ENCODE data around the gene NSA2. TPM values are rescaled to one million over a fixed set of nuclear protein-coding genes. Genes with fewer than 3 reads are reported as not detected.

The NSA2 gene
- total and polyA plus RNA-seq, 2 of the 13 experiments (the other 11 are each of a cell fraction or from before 2014, with no cell fraction given): 33.0 to 101 TPM

DNA sequence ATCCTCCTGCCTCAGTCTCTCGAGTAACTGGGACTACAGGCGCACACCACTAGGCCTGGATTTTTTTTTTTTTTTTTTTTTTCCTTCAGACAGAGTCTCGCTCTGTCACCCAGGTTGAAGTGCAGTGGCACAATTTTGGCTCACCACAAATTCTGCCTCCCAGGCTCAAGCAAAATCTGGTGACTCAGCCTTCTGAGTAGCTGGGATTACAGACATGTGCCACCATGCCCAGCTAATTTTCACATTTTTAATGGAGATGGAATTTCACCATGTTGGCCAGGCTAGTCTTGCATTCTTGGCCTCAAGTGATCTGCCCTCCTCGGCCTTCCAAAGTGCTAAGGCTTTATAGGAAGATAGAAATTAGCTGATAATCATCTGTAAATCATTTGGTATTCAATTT lies 43.9 kb downstream of the NSA2 start:
- H3K79me2 ChIP-seq (ENCODE audit: insufficient read depth, low read length): peaks cover 15% of the 10 kb centered on the region
- DNase-seq (ENCODE audit: low spot score) (no peak), FAIRE-seq (no peak), ATAC-seq (no peak)
- no peaks in the 10 kb centered on the region for H3K9me3 ChIP-seq (ENCODE audit: low read length)
- intact Hi-C loops (cut with micrococcal nuclease; ENCODE audit: unreplicated experiment) (no loop called here), in situ Hi-C loops (cut with HindIII; ENCODE audit: extremely low pct_ligation_motif_present, low pct_unique_long_range_greater_than_20kb) (no loop called here)
- peaks cover 2 to 46% of the 10 kb centered on the region in 2 experiments for H3K36me3 ChIP-seq (replicated peaks in 1 of 2; ENCODE audit: control insufficient read depth in 1 of 2, insufficient read depth in 2 of 2, low read length in 2 of 2)
- BruUV-seq (replicated peaks): no TSS peak
- no peak overlapping the region for H3K4me2 ChIP-seq (ENCODE audit: low read depth, low read length)
- H4K20me1 ChIP-seq (ENCODE audit: insufficient read depth, low read length): no peaks in the 10 kb centered on the region
- H2AFZ ChIP-seq (ENCODE audit: low read length): no peak overlapping the region
- H3K27ac ChIP-seq (ENCODE audit: extremely low read length, insufficient read depth, low read length): no peak overlapping the region
- H3K27me3 ChIP-seq (ENCODE audit: control insufficient read depth in 1 of 2, insufficient read depth in 2 of 2, low read length in 2 of 2): no peaks in the 10 kb centered on the region
- POLR2A ChIA-PET: no interaction called here
- TF ChIP-seq ESRRA (CRISPR knock-in tag; IDR thresholded peaks at IDR 0.05; ENCODE audit: low read depth) (no peak), ZNF431 (CRISPR knock-in tag; IDR thresholded peaks at IDR 0.05; ENCODE audit: borderline replicate concordance, low read depth) (no peak), MTA1 (CRISPR knock-in tag; IDR thresholded peaks at IDR 0.05; ENCODE audit: borderline replicate concordance) (no peak), ZNF674 (CRISPR knock-in tag; IDR thresholded peaks at IDR 0.05; ENCODE audit: low read depth) (no peak)
- TF ChIP-seq, protein P1, sequence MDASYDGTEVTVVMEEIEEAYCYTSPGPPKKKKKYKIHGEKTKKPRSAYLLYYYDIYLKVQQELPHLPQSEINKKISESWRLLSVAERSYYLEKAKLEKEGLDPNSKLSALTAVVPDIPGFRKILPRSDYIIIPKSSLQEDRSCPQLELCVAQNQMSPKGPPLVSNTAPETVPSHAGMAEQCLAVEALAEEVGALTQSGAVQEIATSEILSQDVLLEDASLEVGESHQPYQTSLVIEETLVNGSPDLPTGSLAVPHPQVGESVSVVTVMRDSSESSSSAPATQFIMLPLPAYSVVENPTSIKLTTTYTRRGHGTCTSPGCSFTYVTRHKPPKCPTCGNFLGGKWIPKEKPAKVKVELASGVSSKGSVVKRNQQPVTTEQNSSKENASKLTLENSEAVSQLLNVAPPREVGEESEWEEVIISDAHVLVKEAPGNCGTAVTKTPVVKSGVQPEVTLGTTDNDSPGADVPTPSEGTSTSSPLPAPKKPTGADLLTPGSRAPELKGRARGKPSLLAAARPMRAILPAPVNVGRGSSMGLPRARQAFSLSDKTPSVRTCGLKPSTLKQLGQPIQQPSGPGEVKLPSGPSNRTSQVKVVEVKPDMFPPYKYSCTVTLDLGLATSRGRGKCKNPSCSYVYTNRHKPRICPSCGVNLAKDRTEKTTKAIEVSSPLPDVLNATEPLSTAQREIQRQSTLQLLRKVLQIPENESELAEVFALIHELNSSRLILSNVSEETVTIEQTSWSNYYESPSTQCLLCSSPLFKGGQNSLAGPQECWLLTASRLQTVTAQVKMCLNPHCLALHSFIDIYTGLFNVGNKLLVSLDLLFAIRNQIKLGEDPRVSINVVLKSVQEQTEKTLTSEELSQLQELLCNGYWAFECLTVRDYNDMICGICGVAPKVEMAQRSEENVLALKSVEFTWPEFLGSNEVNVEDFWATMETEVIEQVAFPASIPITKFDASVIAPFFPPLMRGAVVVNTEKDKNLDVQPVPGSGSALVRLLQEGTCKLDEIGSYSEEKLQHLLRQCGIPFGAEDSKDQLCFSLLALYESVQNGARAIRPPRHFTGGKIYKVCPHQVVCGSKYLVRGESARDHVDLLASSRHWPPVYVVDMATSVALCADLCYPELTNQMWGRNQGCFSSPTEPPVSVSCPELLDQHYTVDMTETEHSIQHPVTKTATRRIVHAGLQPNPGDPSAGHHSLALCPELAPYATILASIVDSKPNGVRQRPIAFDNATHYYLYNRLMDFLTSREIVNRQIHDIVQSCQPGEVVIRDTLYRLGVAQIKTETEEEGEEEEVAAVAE (CRISPR knock-in tag; IDR thresholded peaks at IDR 0.05; ENCODE audit: borderline replicate concordance): no peak
- H3K4me3 ChIP-seq (replicated peaks in 1 of 3; ENCODE audit: insufficient read depth in 1 of 3, low read depth in 2 of 3, low read length in 3 of 3): no peak overlapping the region
- WGBS (ENCODE audit: low lambda C conversion rate): 97% methylated on average over 4 of the region's 4 CpGs
- no peak overlapping the region for H3K9ac ChIP-seq (ENCODE audit: insufficient read depth, low read depth, low read length)
- CTCF ChIA-PET (ENCODE audit: low intra/inter-chr PET ratio, low total read pairs): no interaction called here
- H3K4me1 ChIP-seq (ENCODE audit: insufficient read depth, low read length): peaks cover 5% of the 10 kb centered on the region; the same call in 1 of the 2 replicates
